AG04449 (cell line): ENCODE results near the gene LEFTY2.

Experiments used
- CTCF ChIA-PET: fragments of 350-600 bp; formaldehyde crosslinking; extraction: SDS; loops from one replicate; lab custom pipeline; 2021; ENCODE audit warnings: antibody characterized with exemption; lab: Yijun Ruan, JAX
- POLR2A ChIA-PET: fragments of 400-600, 350-600 bp; formaldehyde crosslinking; extraction: SDS; loops from one replicate; lab custom pipeline; 2020; ENCODE audit warnings: antibody characterized with exemption, inconsistent platforms; lab: Yijun Ruan, JAX
- DNase-seq: peaks from one replicate; pipeline ENCODE4 v3.0.0-alpha.2; 2010; ENCODE audit warnings: low read depth, low spot score
- H3K4me3 ChIP-seq: 2 replicates; pipeline ENCODE4 v1.5.1; 2011; ENCODE audit warnings: low read depth, mild to moderate bottlenecking, control low read depth, low read length
- TF ChIP-seq, protein P1 (sequence below): IDR thresholded peaks from one replicate; pipeline ENCODE4 v1.5.1; 2011; ENCODE audit warnings: mild to moderate bottlenecking, moderate library complexity, low read length, control low read depth, inconsistent platforms; ENCODE audit not compliant: insufficient read depth; ENCODE audit errors: missing control alignments

LEFTY2 gene

DNA sequence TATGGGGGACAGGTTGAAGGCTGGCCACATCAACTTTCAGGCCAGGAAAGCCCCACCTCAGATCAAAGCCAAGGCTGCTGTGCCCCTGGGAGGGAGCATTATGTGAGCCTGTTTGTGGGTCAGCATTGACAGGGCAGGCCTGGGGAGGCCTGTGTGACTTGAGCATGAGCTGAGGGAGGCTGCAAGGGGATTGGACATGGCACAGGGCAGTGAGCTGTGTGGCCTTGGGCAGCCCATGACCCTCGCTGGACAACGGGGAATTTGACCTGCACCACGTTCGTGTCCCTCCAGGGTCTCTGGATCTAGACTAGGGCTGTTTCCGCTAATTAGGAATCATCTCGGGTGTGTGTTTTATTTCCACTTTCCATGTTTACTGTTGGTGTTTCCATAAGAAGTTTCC lies 34.6 kb downstream of the LEFTY2 start:
- TF ChIP-seq, protein P1, sequence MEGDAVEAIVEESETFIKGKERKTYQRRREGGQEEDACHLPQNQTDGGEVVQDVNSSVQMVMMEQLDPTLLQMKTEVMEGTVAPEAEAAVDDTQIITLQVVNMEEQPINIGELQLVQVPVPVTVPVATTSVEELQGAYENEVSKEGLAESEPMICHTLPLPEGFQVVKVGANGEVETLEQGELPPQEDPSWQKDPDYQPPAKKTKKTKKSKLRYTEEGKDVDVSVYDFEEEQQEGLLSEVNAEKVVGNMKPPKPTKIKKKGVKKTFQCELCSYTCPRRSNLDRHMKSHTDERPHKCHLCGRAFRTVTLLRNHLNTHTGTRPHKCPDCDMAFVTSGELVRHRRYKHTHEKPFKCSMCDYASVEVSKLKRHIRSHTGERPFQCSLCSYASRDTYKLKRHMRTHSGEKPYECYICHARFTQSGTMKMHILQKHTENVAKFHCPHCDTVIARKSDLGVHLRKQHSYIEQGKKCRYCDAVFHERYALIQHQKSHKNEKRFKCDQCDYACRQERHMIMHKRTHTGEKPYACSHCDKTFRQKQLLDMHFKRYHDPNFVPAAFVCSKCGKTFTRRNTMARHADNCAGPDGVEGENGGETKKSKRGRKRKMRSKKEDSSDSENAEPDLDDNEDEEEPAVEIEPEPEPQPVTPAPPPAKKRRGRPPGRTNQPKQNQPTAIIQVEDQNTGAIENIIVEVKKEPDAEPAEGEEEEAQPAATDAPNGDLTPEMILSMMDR, result no peak
- ChIA-PET CTCF (interaction anchor here (1.5 kb wide), 3 partner anchors 424 to 432 kb away, joined by 3 to 9 read pairs (median 5); no protein-coding TSS in a partner anchor), POLR2A (no interaction called here)

DNA sequence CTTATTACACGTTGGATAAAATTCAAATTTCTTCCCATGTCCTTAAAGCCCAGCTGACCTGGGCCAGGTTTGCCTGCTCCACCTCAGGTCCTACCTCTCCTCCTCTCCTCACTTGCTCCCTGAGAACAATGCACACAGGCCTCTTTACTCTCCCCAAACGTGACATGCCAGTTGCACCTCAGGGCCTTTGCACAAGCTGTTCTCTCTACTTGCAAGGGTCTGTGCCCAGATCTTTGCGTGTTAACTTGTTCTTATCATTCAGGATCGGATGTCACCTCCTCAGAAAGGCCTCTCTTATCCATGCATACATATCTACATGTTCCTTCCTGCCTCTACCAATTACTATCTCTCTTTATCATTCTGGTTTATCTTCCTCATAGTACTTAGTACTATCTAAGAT lies 37.4 kb downstream of the LEFTY2 start:
- no peak overlapping the region for H3K4me3 ChIP-seq
- CTCF ChIA-PET, result interaction anchor here (1.2 to 2.2 kb wide), 2 partner anchors 21 to 429 kb away, joined by 6 to 8 read pairs; partner anchors contain the start of gene TMEM63A
- TF ChIP-seq, protein P1, result no peak
- POLR2A ChIA-PET, result no interaction called here
- no peak for DNase-seq

More for the DNA sequence above, 34.6 kb downstream of the LEFTY2 start:
- no peak overlapping the region for H3K4me3 ChIP-seq
- no peak for DNase-seq

DNA sequence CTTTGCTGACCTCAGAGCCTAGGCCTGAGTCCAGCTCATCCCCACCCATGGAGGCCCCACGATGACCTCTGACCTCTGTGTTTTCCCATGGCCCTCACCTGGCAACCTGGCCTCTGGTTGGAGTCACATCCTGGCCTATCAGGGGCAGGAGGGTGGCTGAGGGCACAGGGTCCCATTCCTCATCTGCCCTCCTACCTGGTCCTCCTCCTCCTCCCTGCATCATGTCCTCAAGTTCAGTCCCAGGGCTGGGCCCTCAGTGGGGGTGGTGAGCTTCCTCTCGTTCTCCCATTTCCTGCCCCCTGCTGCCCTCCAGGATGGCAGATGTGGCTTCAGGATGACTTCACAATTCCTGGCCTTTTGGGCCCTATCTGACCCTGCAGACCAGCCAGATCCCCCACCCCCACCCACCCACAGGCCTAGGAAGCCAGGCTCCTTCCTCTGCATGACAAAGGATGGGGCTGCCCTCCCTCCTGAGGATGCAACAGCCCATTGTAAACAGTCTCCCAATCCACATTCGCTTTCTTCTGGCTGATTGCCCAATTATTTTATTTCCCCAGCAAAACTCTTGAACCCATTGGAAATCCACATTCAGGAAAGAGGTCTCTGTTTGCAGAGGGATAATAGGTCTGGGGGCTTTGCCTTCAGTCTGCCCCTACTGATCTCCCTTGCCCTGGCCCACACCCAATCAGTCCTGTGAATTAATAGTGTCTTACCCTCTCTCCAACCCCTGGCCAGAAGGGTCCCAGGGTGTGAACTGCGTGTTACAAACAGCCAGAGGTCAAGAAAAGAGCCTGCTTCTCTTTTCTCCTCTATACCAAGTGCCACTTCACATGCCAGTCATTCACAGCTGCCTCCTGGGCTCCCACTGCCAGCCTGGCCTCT lies 41.7 kb downstream of the LEFTY2 start:
- POLR2A ChIA-PET, result no interaction called here
- DNase-seq, result no peak
- TF ChIP-seq, protein P1, result no peak
- H3K4me3 ChIP-seq, result no peak overlapping the region
- CTCF ChIA-PET, result interaction anchor here (1.6 to 6.9 kb wide), 3 partner anchors 9 to 425 kb away, joined by 3 to 45 read pairs (median 3); no protein-coding TSS in a partner anchor

DNA sequence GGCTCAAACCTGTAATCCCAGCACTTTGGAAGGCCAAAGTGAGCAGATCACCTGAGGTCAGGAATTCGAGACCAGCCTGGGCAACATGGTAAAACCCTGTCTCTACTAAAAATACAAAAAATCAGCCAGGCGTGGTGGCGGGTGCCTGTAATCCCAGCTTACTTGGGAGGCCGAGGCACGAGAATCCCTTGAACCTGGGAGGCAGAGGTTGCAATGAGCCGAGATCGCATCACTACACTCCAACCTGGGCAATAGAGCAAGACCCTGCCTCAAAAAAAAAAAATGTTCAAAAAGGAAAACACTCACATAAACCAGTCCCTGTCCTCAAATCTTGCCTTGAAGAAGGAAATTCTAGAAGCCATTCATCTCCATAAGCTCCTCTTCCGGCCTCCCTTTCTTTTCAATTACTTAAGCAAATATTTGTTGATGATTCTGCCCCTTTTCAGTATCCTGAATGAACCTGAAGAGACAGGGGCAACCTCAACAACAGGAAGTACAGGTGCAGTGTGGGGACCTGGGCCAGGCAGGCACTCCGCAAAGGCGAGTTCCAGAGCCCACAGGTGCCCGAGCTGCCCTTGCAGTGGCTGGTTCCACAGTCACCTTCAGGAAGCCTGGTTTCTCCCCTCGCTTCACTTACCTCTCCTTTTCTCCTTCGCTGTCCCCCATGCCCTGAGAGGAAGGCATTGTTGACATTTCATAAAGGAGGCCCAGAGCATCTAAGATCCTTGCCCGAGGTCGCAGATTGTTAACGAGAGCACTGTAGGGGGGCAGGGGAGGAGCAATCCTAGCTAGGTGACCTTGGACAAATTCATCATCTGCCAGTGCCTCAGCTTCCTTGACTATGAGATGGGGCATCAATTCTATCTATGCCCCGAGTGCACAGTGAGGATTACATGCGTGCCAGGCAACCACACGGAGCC lies 43.2 kb downstream of the LEFTY2 start:
- CTCF ChIA-PET, result interaction anchor here (0.5 to 6.9 kb wide), 3 partner anchors 11 to 15 kb away, joined by 3 to 45 read pairs (median 3); no protein-coding TSS in a partner anchor
- no peak overlapping the region for H3K4me3 ChIP-seq
- DNase-seq, result no peak
- POLR2A ChIA-PET, result no interaction called here
- TF ChIP-seq, protein P1, result no peak

DNA sequence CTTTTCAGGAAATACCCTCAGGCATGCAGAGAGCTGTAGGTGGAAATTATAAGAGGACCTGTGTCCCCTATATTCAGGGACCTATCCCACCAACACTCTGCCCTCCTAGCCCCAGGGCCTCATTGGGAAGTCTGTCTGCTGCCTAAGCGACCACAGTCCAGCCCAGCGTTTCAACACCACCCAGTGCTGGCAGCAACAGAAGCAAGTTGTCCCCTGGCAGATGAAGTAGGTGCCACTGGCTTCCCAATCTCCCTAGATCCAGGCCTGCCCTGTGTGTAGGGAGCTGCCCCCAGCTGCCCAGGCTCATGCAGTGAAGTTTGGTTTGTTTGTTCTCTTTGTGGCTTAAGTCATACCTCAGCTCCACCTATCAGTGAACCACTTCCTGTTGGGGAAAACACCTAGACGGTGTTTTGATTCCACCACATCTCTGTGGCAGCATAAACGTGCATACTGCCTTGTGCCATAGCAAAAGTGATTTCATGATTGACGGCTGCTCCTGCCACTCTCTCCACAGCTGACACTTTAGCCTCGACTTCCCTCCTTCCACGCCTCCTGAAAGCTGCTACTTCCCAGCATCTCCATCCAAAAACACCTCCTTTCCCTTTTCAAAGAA lies 44.0 kb downstream of the LEFTY2 start:
- no peak overlapping the region for H3K4me3 ChIP-seq
- ChIA-PET CTCF (interaction anchor here (1.1 to 6.9 kb wide), 4 partner anchors 11 to 41 kb away, joined by 3 to 45 read pairs (median 3); partner anchors contain the start of gene TMEM63A), POLR2A (no interaction called here)
- TF ChIP-seq, protein P1, result no peak
- DNase-seq, result no peak
